Upper lobe of left lung (tissue), 4 donors: ENCODE results near the gene ADD1.

Source experiments
- POLR2A ChIP-seq, 4 donors: fragments of 450-650 bp; IDR thresholded peaks; one replicate each; pipeline ENCODE4 v1.5.1; 2016 to 2017; ENCODE audit warnings: antibody characterized with exemption in 4 of 4, mild to moderate bottlenecking in 2 of 4
- POLR2AphosphoS5 ChIP-seq, 2 donors: sonication (generic); formaldehyde crosslinking; IDR thresholded peaks; one replicate each; pipeline ENCODE4 v1.5.1; 2017; ENCODE audit warnings: antibody characterized with exemption in 2 of 2
- TF ChIP-seq, protein P1 (sequence below), 6 experiments: fragments of 450-650 bp in 4 of 6; fragments of 200-600 bp in 2 of 6; sonication (generic) in 2 of 6; IDR thresholded peaks; one replicate each; pipeline ENCODE4 v1.5.1; 2016 to 2019; ENCODE audit warnings: antibody characterized with exemption in 6 of 6

DNA sequence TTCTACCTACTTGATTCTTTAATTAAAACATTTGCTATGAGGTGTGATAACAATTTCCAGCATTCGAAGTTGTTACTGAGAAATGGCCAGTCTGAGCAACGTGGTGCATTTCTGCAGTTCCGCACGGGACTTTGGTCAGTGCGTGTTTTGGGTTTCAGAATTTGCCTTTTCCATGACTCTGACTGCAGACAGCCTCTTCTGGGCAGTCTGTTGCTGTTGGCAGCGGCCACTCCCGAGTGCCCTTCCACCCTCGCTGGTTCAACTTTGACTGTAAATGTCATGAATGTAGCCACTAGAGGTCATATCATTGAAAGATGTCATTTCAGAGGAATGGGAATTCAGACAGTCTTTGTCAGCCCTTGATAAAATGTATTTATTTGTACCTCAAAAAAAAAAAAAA lies 65.9 kb downstream of the ADD1 start:
- TF ChIP-seq, protein P1, sequence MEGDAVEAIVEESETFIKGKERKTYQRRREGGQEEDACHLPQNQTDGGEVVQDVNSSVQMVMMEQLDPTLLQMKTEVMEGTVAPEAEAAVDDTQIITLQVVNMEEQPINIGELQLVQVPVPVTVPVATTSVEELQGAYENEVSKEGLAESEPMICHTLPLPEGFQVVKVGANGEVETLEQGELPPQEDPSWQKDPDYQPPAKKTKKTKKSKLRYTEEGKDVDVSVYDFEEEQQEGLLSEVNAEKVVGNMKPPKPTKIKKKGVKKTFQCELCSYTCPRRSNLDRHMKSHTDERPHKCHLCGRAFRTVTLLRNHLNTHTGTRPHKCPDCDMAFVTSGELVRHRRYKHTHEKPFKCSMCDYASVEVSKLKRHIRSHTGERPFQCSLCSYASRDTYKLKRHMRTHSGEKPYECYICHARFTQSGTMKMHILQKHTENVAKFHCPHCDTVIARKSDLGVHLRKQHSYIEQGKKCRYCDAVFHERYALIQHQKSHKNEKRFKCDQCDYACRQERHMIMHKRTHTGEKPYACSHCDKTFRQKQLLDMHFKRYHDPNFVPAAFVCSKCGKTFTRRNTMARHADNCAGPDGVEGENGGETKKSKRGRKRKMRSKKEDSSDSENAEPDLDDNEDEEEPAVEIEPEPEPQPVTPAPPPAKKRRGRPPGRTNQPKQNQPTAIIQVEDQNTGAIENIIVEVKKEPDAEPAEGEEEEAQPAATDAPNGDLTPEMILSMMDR (IDR thresholded peaks at IDR 0.05) = no peak
- no peak for TF ChIP-seq POLR2A (IDR thresholded peaks at IDR 0.05)
- TF ChIP-seq POLR2AphosphoS5 (IDR thresholded peaks at IDR 0.05) = no peak
